SW 1271 (cell line): ENCODE results near the gene KANK4.
"Not testable (repeated sequence)": the region's sequence is repeated elsewhere in the genome, so short reads cannot be mapped to it uniquely, and the experiment has no call there.

Experiments
- DNase-seq, 2 experiments: peaks; one replicate each; lab custom pipeline; 2025; lab: John Stamatoyannopoulos, UW

Gene KANK4

GRCh38 chr1:62237950-62238374 lies 81.3 kb downstream of the KANK4 start:
- no peak for DNase-seq

- no peak for DNase-seq
Observed at GRCh38 chr1:62237361-62237760, 81.9 kb downstream of the KANK4 start.

- DNase-seq: no peak
Observed at GRCh38 chr1:62235576-62235975, 83.7 kb downstream of the KANK4 start.

GRCh38 chr1:62234688-62235087 lies 84.5 kb downstream of the KANK4 start:
- DNase-seq: no peak

GRCh38 chr1:62233926-62234450 lies 85.2 kb downstream of the KANK4 start:
- DNase-seq: no peak

- DNase-seq: no peak
Observed at GRCh38 chr1:62232871-62233278, 86.4 kb downstream of the KANK4 start.

- peak in 1 of 2 experiments; percentile 13 for DNase-seq
Observed at GRCh38 chr1:62230718-62231117, 88.5 kb downstream of the KANK4 start.

GRCh38 chr1:62229932-62230331 lies 89.3 kb downstream of the KANK4 start:
- DNase-seq: no peak

- no peak for DNase-seq
Observed at GRCh38 chr1:62229468-62229867, 89.8 kb downstream of the KANK4 start.

GRCh38 chr1:62228883-62229187 lies 90.4 kb downstream of the KANK4 start:
- DNase-seq: no peak

- DNase-seq: no peak
Observed at GRCh38 chr1:62228136-62228882, 90.9 kb downstream of the KANK4 start.

GRCh38 chr1:62227496-62227895 lies 91.7 kb downstream of the KANK4 start:
- no peak for DNase-seq

GRCh38 chr1:62224182-62224581 lies 95.1 kb downstream of the KANK4 start:
- DNase-seq: no peak

- no peak for DNase-seq
Observed at GRCh38 chr1:62222321-62222720, 96.9 kb downstream of the KANK4 start.

GRCh38 chr1:62221171-62221570 lies 98.1 kb downstream of the KANK4 start:
- DNase-seq: no peak

- DNase-seq: not testable (repeated sequence)
Observed at GRCh38 chr1:62220456-62220855, 98.8 kb downstream of the KANK4 start.

GRCh38 chr1:62218604-62219003 lies 100.6 kb downstream of the KANK4 start:
- no peak for DNase-seq

GRCh38 chr1:62213075-62213914 lies 105.9 kb downstream of the KANK4 start:
- DNase-seq: no peak

GRCh38 chr1:62212411-62212810 lies 106.8 kb downstream of the KANK4 start:
- DNase-seq: no peak

- DNase-seq: no peak
Observed at GRCh38 chr1:62210960-62211359, 108.3 kb downstream of the KANK4 start.

- DNase-seq: peak in 1 of 2 experiments; percentile 3
Observed at GRCh38 chr1:62209931-62210595, 109.2 kb downstream of the KANK4 start.

- DNase-seq: no peak
Observed at GRCh38 chr1:62208970-62209369, 110.3 kb downstream of the KANK4 start.

GRCh38 chr1:62208087-62208486 lies 111.1 kb downstream of the KANK4 start:
- no peak for DNase-seq
